Lower lobe of right lung (tissue), 2 donors: Measurements from ENCODE around the gene ERCC8. TPM values are rescaled to one million over a fixed set of nuclear protein-coding genes. Genes with fewer than 3 reads are reported as not detected.

Experiments
- ATAC-seq, 2 donors: fragments of 200-7000 bp; cut with Tn5 transposase; one replicate each; pipeline ENCODE4 v1.9.1; 2020 to 2022; ENCODE audit warnings: mild to moderate bottlenecking in 2 of 2, moderate library complexity in 2 of 2
- DNase-seq: peaks from one replicate; pipeline ENCODE4 v3.0.0-alpha.2; 2020
- H3K27ac ChIP-seq: fragments of 200-600 bp; one replicate; pipeline ENCODE4 v1.8.0; 2022
- H3K27me3 ChIP-seq: fragments of 200-600 bp; one replicate; pipeline ENCODE4 v1.8.0; 2022; ENCODE audit warnings: low read depth
- H3K36me3 ChIP-seq: fragments of 200-600 bp; one replicate; pipeline ENCODE4 v1.8.0; 2022; ENCODE audit warnings: mild to moderate bottlenecking
- H3K4me1 ChIP-seq: fragments of 200-600 bp; one replicate; pipeline ENCODE4 v1.8.0; 2022
- H3K4me3 ChIP-seq: fragments of 200-600 bp; one replicate; pipeline ENCODE4 v1.8.0; 2022; ENCODE audit warnings: mild to moderate bottlenecking
- H3K9me3 ChIP-seq: fragments of 200-600 bp; one replicate; pipeline ENCODE4 v1.8.0; 2022
- intact Hi-C: fragments of 100-400 bp; cut with DNase I; formaldehyde crosslinking; loops from one replicate; pipeline ENCODE4 v1.11.0; 2022
- total RNA-seq: library from RNA; stranded (reverse); fragmentation: NEBNext Ultra II Directional; extraction: Animal tissue kit (Norgen Biotek cat#: 25700); gene quantifications from one replicate; pipeline ENCODE4 v1.2.1, GENCODE V29; 2021
- TF ChIP-seq, protein P1 (sequence below): fragments of 200-600 bp; IDR thresholded peaks from one replicate; pipeline ENCODE4 v1.8.0; 2022; ENCODE audit warnings: antibody characterized with exemption, mild to moderate bottlenecking
- donor health status: DM: no; HTN: yes; CAD: no; lungs with severe emphysema.

The ERCC8 gene
- total RNA-seq, 1 donor from 2014 or later: 10.3 TPM

DNA sequence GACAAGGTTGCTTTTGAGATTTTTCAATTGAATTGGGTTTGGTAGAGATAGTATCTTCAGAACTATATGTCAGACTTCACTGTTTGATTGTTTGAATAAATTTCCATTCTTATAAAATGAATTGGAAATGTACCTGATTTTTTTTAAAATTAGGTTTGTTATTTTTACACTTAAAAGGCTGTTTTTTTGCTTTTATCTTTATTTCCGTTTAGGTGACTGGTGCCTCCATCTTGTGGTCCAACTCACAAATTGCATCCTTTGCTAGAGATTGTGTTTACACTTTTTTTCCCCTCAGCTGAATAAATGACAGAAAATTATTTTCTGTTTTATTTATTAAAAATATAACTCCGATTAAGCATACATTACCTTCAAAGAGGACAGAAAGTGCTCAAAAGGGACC, 15.7 kb upstream of the ERCC8 start:
- DNase-seq: no peak
- Histone ChIP-seq H3K4me1 (no peaks in the 10 kb centered on the region), H3K27me3 (no peaks in the 10 kb centered on the region), H3K27ac (no peak overlapping the region), H3K36me3 (no peaks in the 10 kb centered on the region), H3K9me3 (no peaks in the 10 kb centered on the region), H3K4me3 (no peak overlapping the region)
- intact Hi-C loops: no loop called here
- ATAC-seq: no peak
- TF ChIP-seq, protein P1, sequence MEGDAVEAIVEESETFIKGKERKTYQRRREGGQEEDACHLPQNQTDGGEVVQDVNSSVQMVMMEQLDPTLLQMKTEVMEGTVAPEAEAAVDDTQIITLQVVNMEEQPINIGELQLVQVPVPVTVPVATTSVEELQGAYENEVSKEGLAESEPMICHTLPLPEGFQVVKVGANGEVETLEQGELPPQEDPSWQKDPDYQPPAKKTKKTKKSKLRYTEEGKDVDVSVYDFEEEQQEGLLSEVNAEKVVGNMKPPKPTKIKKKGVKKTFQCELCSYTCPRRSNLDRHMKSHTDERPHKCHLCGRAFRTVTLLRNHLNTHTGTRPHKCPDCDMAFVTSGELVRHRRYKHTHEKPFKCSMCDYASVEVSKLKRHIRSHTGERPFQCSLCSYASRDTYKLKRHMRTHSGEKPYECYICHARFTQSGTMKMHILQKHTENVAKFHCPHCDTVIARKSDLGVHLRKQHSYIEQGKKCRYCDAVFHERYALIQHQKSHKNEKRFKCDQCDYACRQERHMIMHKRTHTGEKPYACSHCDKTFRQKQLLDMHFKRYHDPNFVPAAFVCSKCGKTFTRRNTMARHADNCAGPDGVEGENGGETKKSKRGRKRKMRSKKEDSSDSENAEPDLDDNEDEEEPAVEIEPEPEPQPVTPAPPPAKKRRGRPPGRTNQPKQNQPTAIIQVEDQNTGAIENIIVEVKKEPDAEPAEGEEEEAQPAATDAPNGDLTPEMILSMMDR: peak; percentile 38

DNA sequence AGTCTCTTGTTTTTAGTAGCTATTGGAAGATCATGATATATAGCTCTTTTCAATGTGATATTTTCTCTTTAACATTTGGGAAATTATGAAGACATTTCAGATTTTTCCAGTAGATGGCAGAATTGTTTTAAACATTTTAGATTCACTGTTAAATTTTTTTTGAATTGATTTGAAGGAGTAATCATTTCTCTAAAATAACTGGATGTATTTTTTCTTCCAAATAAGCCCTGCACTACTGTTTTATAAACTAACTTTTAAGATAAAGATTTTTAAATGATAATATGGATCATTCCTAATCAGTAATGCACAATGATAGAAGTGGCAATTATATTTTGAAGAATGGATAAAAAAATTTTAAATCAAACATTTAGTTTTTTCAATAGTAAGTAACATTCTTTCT, 14.3 kb upstream of the ERCC8 start:
- ATAC-seq (no peak), DNase-seq (no peak)
- intact Hi-C loops: no loop called here
- H3K4me1 ChIP-seq: no peaks in the 10 kb centered on the region
- no peaks in the 10 kb centered on the region for H3K36me3 ChIP-seq
- TF ChIP-seq, protein P1: no peak
- no peaks in the 10 kb centered on the region for H3K9me3 ChIP-seq
- H3K4me3 ChIP-seq: no peak overlapping the region
- H3K27me3 ChIP-seq: no peaks in the 10 kb centered on the region
- H3K27ac ChIP-seq: no peak overlapping the region

DNA sequence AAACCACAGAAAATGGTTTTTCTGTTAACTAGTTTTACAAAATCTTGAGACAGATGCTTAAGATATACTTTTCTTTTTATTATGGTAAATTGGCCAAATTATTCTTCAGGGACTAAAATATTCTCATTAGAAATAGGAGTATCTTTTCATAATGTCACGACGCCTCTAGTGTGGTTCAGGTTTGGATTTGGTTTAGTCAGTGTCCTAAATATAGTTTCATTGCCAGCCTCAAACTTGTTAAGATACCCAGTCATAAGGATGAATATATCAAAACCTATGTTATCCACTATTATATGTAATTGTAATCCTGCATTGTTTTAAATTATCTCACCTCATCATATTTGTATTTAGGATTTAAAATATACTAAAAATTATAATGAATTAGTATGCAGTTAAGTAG, 13.8 kb upstream of the ERCC8 start:
- DNase-seq (no peak), ATAC-seq (no peak)
- Histone ChIP-seq H3K36me3 (no peaks in the 10 kb centered on the region), H3K27ac (no peak overlapping the region), H3K9me3 (no peaks in the 10 kb centered on the region), H3K27me3 (no peaks in the 10 kb centered on the region), H3K4me1 (no peaks in the 10 kb centered on the region), H3K4me3 (no peak overlapping the region)
- TF ChIP-seq, protein P1: no peak
- intact Hi-C loops: no loop called here

DNA sequence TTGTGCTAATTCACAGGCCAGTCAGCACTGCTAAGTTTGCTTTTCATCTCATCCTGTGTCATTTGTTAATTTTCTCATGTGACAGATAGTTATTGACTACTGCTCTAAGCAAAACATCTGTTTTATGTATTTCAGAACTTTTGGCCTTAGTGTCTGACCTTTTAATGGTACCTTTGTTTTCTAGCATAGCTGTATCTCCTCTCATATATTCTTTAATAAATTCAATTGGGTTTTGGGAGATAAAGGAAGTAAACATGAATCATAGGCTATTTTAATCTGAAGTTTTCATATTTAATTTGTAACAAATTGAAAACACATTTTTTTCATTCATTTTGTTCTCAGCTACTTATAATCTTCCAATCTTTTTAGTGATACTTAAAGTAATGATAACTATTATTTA, 13.2 kb upstream of the ERCC8 start:
- no peaks in the 10 kb centered on the region for H3K4me1 ChIP-seq
- intact Hi-C loops: no loop called here
- no peak for DNase-seq
- H3K27me3 ChIP-seq: no peaks in the 10 kb centered on the region
- H3K27ac ChIP-seq: no peak overlapping the region
- H3K4me3 ChIP-seq: no peak overlapping the region
- H3K36me3 ChIP-seq: no peaks in the 10 kb centered on the region
- TF ChIP-seq, protein P1: no peak
- H3K9me3 ChIP-seq: no peaks in the 10 kb centered on the region
- no peak for ATAC-seq

DNA sequence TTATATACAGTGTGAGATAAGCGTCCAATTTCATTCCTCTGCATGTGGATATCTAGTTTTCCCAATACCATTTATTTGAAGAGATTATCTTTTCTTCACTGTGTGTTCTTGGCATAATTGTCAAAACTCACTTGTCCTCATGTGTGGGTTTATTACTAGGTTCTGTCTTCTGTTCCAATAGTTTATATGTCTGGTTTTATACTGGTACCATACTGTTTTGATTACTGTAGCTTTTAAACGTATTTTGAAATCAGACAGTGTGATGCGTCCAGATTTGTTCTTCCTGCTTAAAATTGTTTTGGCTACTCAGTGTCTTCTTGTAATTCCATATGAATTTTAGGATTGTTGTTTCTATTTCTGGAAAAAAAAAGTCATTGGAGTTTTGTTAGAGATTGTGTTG, 10.4 kb upstream of the ERCC8 start:
- no peaks in the 10 kb centered on the region for H3K27me3 ChIP-seq
- H3K4me3 ChIP-seq: no peak overlapping the region
- no peaks in the 10 kb centered on the region for H3K4me1 ChIP-seq
- DNase-seq (no peak), ATAC-seq (no peak)
- no peak overlapping the region for H3K27ac ChIP-seq
- TF ChIP-seq, protein P1: no peak
- intact Hi-C loops: no loop called here
- no peaks in the 10 kb centered on the region for H3K9me3 ChIP-seq
- no peaks in the 10 kb centered on the region for H3K36me3 ChIP-seq

DNA sequence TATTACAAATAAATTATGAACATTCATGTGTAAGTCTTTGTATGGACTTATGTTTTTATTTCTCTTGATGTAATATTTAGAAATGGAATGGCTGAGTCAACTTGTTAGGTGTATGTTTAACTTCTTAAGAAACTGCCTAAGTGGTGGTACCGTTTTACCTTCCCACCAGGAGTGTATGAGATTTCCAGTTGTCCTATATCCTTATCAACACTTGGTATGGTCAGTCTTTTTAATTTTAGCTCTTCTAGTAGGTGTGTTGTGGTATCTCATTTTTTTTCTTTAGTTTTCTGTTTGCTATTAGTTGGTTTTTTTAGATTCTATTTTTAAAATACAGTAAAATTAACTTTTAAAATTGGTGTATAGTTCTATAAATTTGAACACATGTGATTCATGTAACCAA, 3.9 kb upstream of the ERCC8 start:
- intact Hi-C loops: no loop called here
- H3K27ac ChIP-seq: no peak overlapping the region
- no peak overlapping the region for H3K4me3 ChIP-seq
- no peaks in the 10 kb centered on the region for H3K27me3 ChIP-seq
- H3K4me1 ChIP-seq: peaks cover 21% of the 10 kb centered on the region
- H3K9me3 ChIP-seq: no peaks in the 10 kb centered on the region
- TF ChIP-seq, protein P1: no peak
- DNase-seq (no peak), ATAC-seq (no peak)
- no peaks in the 10 kb centered on the region for H3K36me3 ChIP-seq
